IMR-90 (cell line): ENCODE results near the gene SPRR2E. TPM values are rescaled to one million over a fixed set of nuclear protein-coding genes. Genes with fewer than 3 reads are reported as not detected.

Source experiments
- ATAC-seq: fragments of 200-7000 bp; cut with Tn5 transposase; 2 replicates; pipeline ENCODE4 v1.9.1; 2020; ENCODE audit warnings: low read depth, mild to moderate bottlenecking, moderate library complexity
- BruUV-seq: library from RNA; stranded (reverse); fragments of 400-500 nt; replicated peaks from 2 replicates; lab custom pipeline; 2021; lab: Mats Ljungman, UMichigan
- CTCF ChIA-PET: fragments of 300-600 bp; formaldehyde crosslinking; extraction: SDS; loops from one replicate; lab custom pipeline; 2021; ENCODE audit warnings: antibody characterized with exemption; lab: Yijun Ruan, JAX
- POLR2A ChIA-PET: fragments of 300-600 bp; sonication (Branson Sonifier 250); formaldehyde crosslinking; loops from one replicate; lab custom pipeline; 2022; ENCODE audit warnings: antibody characterized with exemption; ENCODE audit not compliant: unreplicated experiment; lab: Charles Lee
- DNase-seq: peaks from one replicate; pipeline ENCODE4 v3.0.0; 2013
- H2AFZ ChIP-seq: replicated peaks from 2 replicates; pipeline ENCODE3; 2013; ENCODE audit warnings: low read length, mild to moderate bottlenecking; ENCODE audit not compliant: poor library complexity
- H2AK5ac ChIP-seq: 2 replicates; pipeline ENCODE4 v1.6.1; 2013; ENCODE audit warnings: low read depth, low read length, inconsistent platforms
- H2AK9ac ChIP-seq: replicated peaks from 2 replicates; pipeline ENCODE3; 2013; ENCODE audit warnings: mild to moderate bottlenecking, low read depth, low read length, moderate library complexity; ENCODE audit not compliant: poor library complexity
- H2BK120ac ChIP-seq: 2 replicates; pipeline ENCODE4 v1.6.1; 2013; ENCODE audit warnings: low read depth, low read length, inconsistent platforms
- H2BK15ac ChIP-seq: 3 replicates; pipeline ENCODE4 v1.6.1; 2013; ENCODE audit warnings: low read depth, low read length, inconsistent platforms
- H2BK20ac ChIP-seq: 2 replicates; pipeline ENCODE4 v1.6.1; 2013; ENCODE audit warnings: low read depth, mild to moderate bottlenecking, inconsistent platforms, low read length, moderate library complexity
- H2BK5ac ChIP-seq: 2 replicates; pipeline ENCODE4 v1.6.1; 2013; ENCODE audit warnings: mild to moderate bottlenecking, low read depth, low read length, inconsistent platforms; ENCODE audit not compliant: poor library complexity, severe bottlenecking
- H3K14ac ChIP-seq: replicated peaks from 2 replicates; pipeline ENCODE4 v1.6.1; 2013; ENCODE audit warnings: low read depth, low read length, inconsistent platforms
- H3K18ac ChIP-seq: 2 replicates; pipeline ENCODE4 v1.6.1; 2013; ENCODE audit warnings: low read depth, low read length, control low read depth
- H3K23ac ChIP-seq: 2 replicates; pipeline ENCODE4 v1.6.1; 2013; ENCODE audit warnings: low read depth, low read length, inconsistent platforms
- H3K27ac ChIP-seq: 2 replicates; pipeline ENCODE4 v1.5.1; 2013; ENCODE audit warnings: mild to moderate bottlenecking, control low read depth, low read length; ENCODE audit not compliant: insufficient read depth
- H3K27me3 ChIP-seq: 2 replicates; pipeline ENCODE4 v1.6.1; 2013; ENCODE audit warnings: low read length; ENCODE audit not compliant: control insufficient read depth, insufficient read depth
- H3K36me3 ChIP-seq: 2 replicates; pipeline ENCODE4 v1.6.1; 2013; ENCODE audit warnings: low read length, mixed read lengths; ENCODE audit not compliant: control insufficient read depth, insufficient read depth
- H3K4ac ChIP-seq: 2 replicates; pipeline ENCODE4 v1.6.1; 2013; ENCODE audit warnings: low read depth, low read length, inconsistent platforms
- H3K4me1 ChIP-seq: 2 replicates; pipeline ENCODE4 v1.6.1; 2013; ENCODE audit warnings: low read length, mixed read lengths; ENCODE audit not compliant: control insufficient read depth, insufficient read depth
- H3K4me2 ChIP-seq: 2 replicates; pipeline ENCODE4 v1.6.1; 2013; ENCODE audit warnings: low read depth, mild to moderate bottlenecking, control low read depth, low read length, moderate library complexity
- H3K4me3 ChIP-seq: 2 replicates; pipeline ENCODE4 v1.5.1; 2013; ENCODE audit warnings: low read depth, mild to moderate bottlenecking, control low read depth, low read length, moderate library complexity; ENCODE audit not compliant: insufficient read depth
- H3K56ac ChIP-seq: 2 replicates; pipeline ENCODE4 v1.6.1; 2013; ENCODE audit warnings: low read length, inconsistent platforms; ENCODE audit not compliant: insufficient read depth; ENCODE audit errors: extremely low read depth
- H3K79me1 ChIP-seq, 2 experiments: 2 replicates each; pipeline ENCODE4 v1.6.1; 2013; ENCODE audit warnings: low read length in 2 of 2, inconsistent platforms in 1 of 2, low read depth in 1 of 2
- H3K9ac ChIP-seq: 2 replicates; pipeline ENCODE4 v1.6.1; 2013; ENCODE audit warnings: low read depth, low read length, control low read depth
- H3K9me1 ChIP-seq: 2 replicates; pipeline ENCODE4 v1.6.1; 2013; ENCODE audit warnings: low read length, inconsistent platforms; ENCODE audit not compliant: insufficient read depth
- H3K9me3 ChIP-seq: 2 replicates; pipeline ENCODE4 v1.6.1; 2013; ENCODE audit warnings: low read length; ENCODE audit not compliant: control insufficient read depth, insufficient read depth
- H4K20me1 ChIP-seq: 2 replicates; pipeline ENCODE4 v1.6.1; 2013; ENCODE audit warnings: low read length, inconsistent platforms; ENCODE audit not compliant: insufficient read depth
- H4K5ac ChIP-seq: 2 replicates; pipeline ENCODE4 v1.6.1; 2013; ENCODE audit warnings: mild to moderate bottlenecking, low read depth, low read length, control low read depth
- H4K8ac ChIP-seq, 2 experiments: 2 replicates each; pipeline ENCODE4 v1.6.1; 2013; ENCODE audit warnings: low read depth in 2 of 2, low read length in 2 of 2, control low read depth in 1 of 2, inconsistent platforms in 1 of 2
- H4K91ac ChIP-seq: 2 replicates; pipeline ENCODE4 v1.6.1; 2013; ENCODE audit warnings: low read depth, low read length, inconsistent platforms; ENCODE audit not compliant: insufficient read depth
- BHLHE40 ChIP-seq: fragments of 150-350 bp; IDR thresholded peaks from 2 replicates; pipeline ENCODE4 v1.6.1; 2016; ENCODE audit warnings: mild to moderate bottlenecking, low read depth, low read length
- CEBPB ChIP-seq: IDR thresholded peaks from 2 replicates; pipeline ENCODE4 v1.6.1; 2012; ENCODE audit warnings: low read depth, low read length, improper control_type of control experiment
- CHD1 ChIP-seq: IDR thresholded peaks from 2 replicates; pipeline ENCODE4 v1.6.1; 2012; ENCODE audit warnings: low read depth, low read length, improper control_type of control experiment
- CTCF ChIP-seq: conservative IDR thresholded peaks from 2 replicates; pipeline ENCODE4 v1.5.1; 2012; ENCODE audit warnings: mild to moderate bottlenecking, low read depth, low read length, improper control_type of control experiment
- ELK1 ChIP-seq: fragments of 150-350 bp; IDR thresholded peaks from 2 replicates; pipeline ENCODE4 v1.6.1; 2016; ENCODE audit warnings: low read depth, mild to moderate bottlenecking, low read length, moderate library complexity, borderline replicate concordance
- FOS ChIP-seq: fragments of 150-350 bp; IDR thresholded peaks from 2 replicates; pipeline ENCODE4 v1.6.1; 2016; ENCODE audit warnings: low read depth, low read length
- MAFK ChIP-seq: IDR thresholded peaks from 2 replicates; pipeline ENCODE4 v1.6.1; 2012; ENCODE audit warnings: low read depth, low read length, improper control_type of control experiment
- MAZ ChIP-seq: IDR thresholded peaks from 2 replicates; pipeline ENCODE4 v1.6.1; 2012; ENCODE audit warnings: low read depth, mild to moderate bottlenecking, low read length, improper control_type of control experiment, moderate library complexity, borderline replicate concordance
- MXI1 ChIP-seq: IDR thresholded peaks from 2 replicates; pipeline ENCODE4 v1.6.1; 2012; ENCODE audit warnings: low read depth, mild to moderate bottlenecking, low read length, moderate library complexity, borderline replicate concordance
- NFE2L2 ChIP-seq: fragments of 150-350 bp; IDR thresholded peaks from 2 replicates; pipeline ENCODE4 v1.6.1; 2016; ENCODE audit warnings: low read depth, mild to moderate bottlenecking, low read length
- POLR2A ChIP-seq: IDR thresholded peaks from 2 replicates; pipeline ENCODE4 v1.6.1; 2012; ENCODE audit warnings: mild to moderate bottlenecking, low read depth, low read length
- RAD21 ChIP-seq: IDR thresholded peaks from 2 replicates; pipeline ENCODE4 v1.6.1; 2012; ENCODE audit warnings: low read length, improper control_type of control experiment
- RCOR1 ChIP-seq: IDR thresholded peaks from 2 replicates; pipeline ENCODE4 v1.6.1; 2012; ENCODE audit warnings: mild to moderate bottlenecking, low read length, improper control_type of control experiment; ENCODE audit not compliant: insufficient replicate concordance
- RFX5 ChIP-seq: IDR thresholded peaks from 2 replicates; pipeline ENCODE4 v1.8.0; 2012; ENCODE audit warnings: low read depth, mild to moderate bottlenecking, low read length, moderate library complexity
- SMC3 ChIP-seq: fragments of 150-350 bp; IDR thresholded peaks from 2 replicates; pipeline ENCODE4 v1.6.1; 2016; ENCODE audit warnings: low read depth, mild to moderate bottlenecking, antibody characterized with exemption, low read length, moderate library complexity
- USF2 ChIP-seq: fragments of 150-350 bp; IDR thresholded peaks from 2 replicates; pipeline ENCODE4 v1.6.1; 2017; ENCODE audit warnings: mild to moderate bottlenecking, antibody characterized with exemption, low read length, low read depth
- WGBS, 2 experiments: methylation state at CpG; one replicate each; pipeline versions ENCODE4 v1.1.5 to v1.1.7; 2013; ENCODE audit warnings: missing lambda C conversion rate in 2 of 2; ENCODE audit not compliant: insufficient read length in 1 of 2; ENCODE audit errors: extremely low coverage in 2 of 2; 5-methylcytosine and 5-hydroxymethylcytosine counted together
- dilution Hi-C: fragments of 300-500 bp; cut with HindIII; formaldehyde crosslinking; loops from one replicate; pipeline ENCODE4 v1.14.3; 2018; ENCODE audit warnings: low sequenced_read_pairs; ENCODE audit not compliant: unreplicated experiment
- in situ Hi-C: fragments of 300-500 bp; cut with MboI; formaldehyde crosslinking; loops from 3 replicates; pipeline ENCODE4 v1.14.3; 2019; ENCODE audit warnings: low sequenced_read_pairs, inconsistent platforms, mixed read lengths
- intact Hi-C: fragments of 100-400 bp; cut with micrococcal nuclease; formaldehyde crosslinking; loops from 2 replicates; pipeline ENCODE4 v1.10.0; 2022
- polyA plus RNA-seq, 3 experiments: library from polyadenylated mRNA; depleted of rRNA; stranded (reverse); fragments of >200 nt; gene quantifications; 2 replicates each; pipeline ENCODE4 v1.2.3, GENCODE V29; 2012; ENCODE audit warnings: low replicate concordance in 1 of 3
- total RNA-seq: library from RNA; depleted of rRNA; stranded (reverse); fragments of >200 nt; gene quantifications from 2 replicates; pipeline ENCODE4 v1.2.3, GENCODE V29; 2012

Gene SPRR2E
- total and polyA plus RNA-seq, 2 of the 4 experiments (the other 2 are of a cell fraction): not detected

- Histone ChIP-seq H4K91ac (no peak overlapping the region), H2AK5ac (no peak overlapping the region), H3K18ac (no peak overlapping the region), H3K56ac (no peak overlapping the region), H3K9ac (no peak overlapping the region), H3K4ac (no peak overlapping the region), H3K79me1 (no peaks in the 10 kb centered on the region), H2AFZ (no peak overlapping the region), H3K27ac (no peak overlapping the region), H4K20me1 (no peaks in the 10 kb centered on the region), H4K5ac (no peak overlapping the region), H2BK120ac (no peak overlapping the region), H3K36me3 (no peaks in the 10 kb centered on the region), H2BK5ac (no peak overlapping the region), H3K9me3 (no peaks in the 10 kb centered on the region), H3K27me3 (no peaks in the 10 kb centered on the region), H3K4me1 (no peaks in the 10 kb centered on the region), H3K14ac (no peak overlapping the region), H3K23ac (no peak overlapping the region), H2AK9ac (no peak overlapping the region), H3K9me1 (no peaks in the 10 kb centered on the region), H2BK20ac (no peak overlapping the region), H4K8ac (no peak overlapping the region), H3K4me2 (no peak overlapping the region), H2BK15ac (no peak overlapping the region), H3K4me3 (no peak overlapping the region)
- CTCF ChIA-PET: no interaction called here
- intact Hi-C loops (no loop called here), in situ Hi-C loops (no loop called here), dilution Hi-C loops (no loop called here)
- DNase-seq: no peak
- POLR2A ChIA-PET: no interaction called here
- WGBS, 2 experiments: no CpG with 5 or more reads among the region's 1 CpG
- no peak for ATAC-seq
- BruUV-seq: no TSS peak
- no peak for TF ChIP-seq FOS
- no peak for TF ChIP-seq RCOR1
- no peak for TF ChIP-seq BHLHE40
- TF ChIP-seq RAD21: no peak
- TF ChIP-seq CHD1: no peak
- no peak for TF ChIP-seq USF2
- no peak for TF ChIP-seq CEBPB
- no peak for TF ChIP-seq RFX5
- TF ChIP-seq ELK1: no peak
- no peak for TF ChIP-seq NFE2L2
- no peak for TF ChIP-seq MXI1
- no peak for TF ChIP-seq SMC3
- no peak for TF ChIP-seq CTCF
- no peak for TF ChIP-seq MAFK
- TF ChIP-seq POLR2A: no peak
- no peak for TF ChIP-seq MAZ
Observed at GRCh38 chr1:153087652-153088051, 6.7 kb downstream of the SPRR2E start.
